SK-N-SH (cell line): ENCODE data around the gene CCDC30. TPM values are rescaled to one million over a fixed set of nuclear protein-coding genes. Genes with fewer than 3 reads are reported as not detected.

Experiments
- CTCF ChIA-PET: fragments of 300-600, 350-600 bp; formaldehyde crosslinking; extraction: SDS; loops from one replicate; lab custom pipeline; 2021; lab: Yijun Ruan, JAX
- POLR2A ChIA-PET: fragments of 350-600 bp; sonication (Branson Sonifier 250); formaldehyde crosslinking; extraction: SDS; loops from one replicate; lab custom pipeline; 2020; ENCODE audit warnings: antibody characterized with exemption, inconsistent platforms; lab: Yijun Ruan, JAX
- DNase-seq: peaks from one replicate; pipeline ENCODE4 v3.0.0; 2012
- H2AFZ ChIP-seq: fragments of 200-600 bp; sonication (generic); 2 replicates; pipeline ENCODE4 v1.8.1; 2016; ENCODE audit warnings: antibody characterized with exemption, mild to moderate bottlenecking, low read depth
- H3F3A ChIP-seq: fragments of 200-600 bp; sonication (generic); replicated peaks from 2 replicates; pipeline ENCODE3; 2016; ENCODE audit warnings: antibody characterized with exemption, mild to moderate bottlenecking; ENCODE audit not compliant: insufficient read depth
- H3K27ac ChIP-seq, 2 experiments: fragments of 200-500 bp in 1 of 2; fragments of 200-600 bp in 1 of 2; sonication (Bioruptor generic) in 1 of 2; sonication (generic), shearing (Covaris generic) in 1 of 2; 2 replicates each; pipeline versions ENCODE4 v1.5.1 to v1.6.1; 2014 to 2016; ENCODE audit warnings: low read depth in 2 of 2, inconsistent platforms in 1 of 2, low read length in 1 of 2, mild to moderate bottlenecking in 1 of 2, mixed read lengths in 1 of 2
- H3K27me3 ChIP-seq: fragments of 200-600 bp; sonication (generic), shearing (Covaris generic); 2 replicates; pipeline ENCODE4 v1.6.1; 2016; ENCODE audit warnings: mixed run types; ENCODE audit not compliant: insufficient read depth
- H3K36me3 ChIP-seq, 2 experiments: fragments of 200-500 bp in 1 of 2; fragments of 200-600 bp in 1 of 2; sonication (Bioruptor generic) in 1 of 2; sonication (generic) in 1 of 2; replicated peaks in 1 of 2; 2 replicates each; pipeline versions ENCODE3 to v1.5.1; 2014 to 2016; ENCODE audit warnings: low read length in 1 of 2, mild to moderate bottlenecking in 1 of 2; ENCODE audit not compliant: insufficient read depth in 2 of 2, control insufficient read depth in 1 of 2
- H3K4me1 ChIP-seq, 2 experiments: fragments of 200-500 bp in 1 of 2; fragments of 200-600 bp in 1 of 2; sonication (Bioruptor generic) in 1 of 2; sonication (generic), shearing (Covaris generic) in 1 of 2; 2 replicates each; pipeline versions ENCODE4 v1.5.1 to v1.6.1; 2014 to 2016; ENCODE audit warnings: low read depth in 1 of 2, low read length in 1 of 2, mixed run types in 1 of 2; ENCODE audit not compliant: insufficient read depth in 2 of 2, control insufficient read depth in 1 of 2
- H3K4me2 ChIP-seq: fragments of 200-600 bp; sonication (generic), shearing (Covaris generic); 2 replicates; pipeline ENCODE4 v1.6.1; 2017; ENCODE audit warnings: mixed run types
- H3K4me3 ChIP-seq, 2 experiments: fragments of 200-500 bp in 1 of 2; fragments of 200-600 bp in 1 of 2; sonication (Bioruptor generic) in 1 of 2; sonication (generic), shearing (Covaris generic) in 1 of 2; 2 replicates each; pipeline versions ENCODE4 v1.5.1 to v1.8.1; 2014 to 2016; ENCODE audit warnings: low read depth in 2 of 2, inconsistent platforms in 1 of 2, low read length in 1 of 2, mild to moderate bottlenecking in 1 of 2, mixed read lengths in 1 of 2, moderate library complexity in 1 of 2
- H3K79me2 ChIP-seq: fragments of 200-600 bp; sonication (generic); 2 replicates; pipeline ENCODE4 v1.8.1; 2017; ENCODE audit warnings: mild to moderate bottlenecking; ENCODE audit not compliant: insufficient read depth
- H3K9ac ChIP-seq: fragments of 200-600 bp; sonication (generic); 2 replicates; pipeline ENCODE4 v1.6.1; 2017; ENCODE audit warnings: mixed run types
- H3K9me2 ChIP-seq: fragments of 200-600 bp; sonication (generic); 2 replicates; pipeline ENCODE4 v1.6.1; 2017; ENCODE audit warnings: mixed run types
- H3K9me3 ChIP-seq: fragments of 200-600 bp; sonication (generic); 2 replicates; pipeline ENCODE4 v1.6.1; 2017; ENCODE audit warnings: mixed run types, mild to moderate bottlenecking, moderate library complexity
- H4K20me1 ChIP-seq: fragments of 200-600 bp; sonication (generic); 2 replicates; pipeline ENCODE4 v1.6.1; 2017; ENCODE audit warnings: mild to moderate bottlenecking, mixed run types; ENCODE audit not compliant: insufficient read depth
- EZH2phosphoT487 ChIP-seq: fragments of 200-600 bp; sonication (generic); IDR thresholded peaks from 2 replicates; pipeline ENCODE4 v1.6.1; 2017; ENCODE audit warnings: low read depth, mixed run types, mild to moderate bottlenecking, antibody characterized with exemption, moderate library complexity, borderline replicate concordance
- FOXJ3 ChIP-seq: sonication (generic); formaldehyde crosslinking; IDR thresholded peaks from 2 replicates; pipeline ENCODE4 v1.5.1; 2020; ENCODE audit warnings: mild to moderate bottlenecking, missing genetic modification reagents
- MXI1 ChIP-seq: IDR thresholded peaks from 2 replicates; pipeline ENCODE4 v1.6.1; 2012; ENCODE audit warnings: mild to moderate bottlenecking, low read depth, low read length, improper control_type of control experiment
- NFIC ChIP-seq: IDR thresholded peaks from 2 replicates; pipeline ENCODE4 v1.4.0; 2012; ENCODE audit warnings: borderline replicate concordance
- POLR2AphosphoS5 ChIP-seq: IDR thresholded peaks from 2 replicates; pipeline ENCODE4 v1.6.1; 2012; ENCODE audit warnings: low read depth, low read length
- RAD21 ChIP-seq: IDR thresholded peaks from 2 replicates; pipeline ENCODE4 v1.6.1; 2012; ENCODE audit warnings: mild to moderate bottlenecking, low read length
- RCOR1 ChIP-seq: fragments of 150-350 bp; IDR thresholded peaks from 2 replicates; pipeline ENCODE4 v1.6.1; 2017; ENCODE audit warnings: antibody characterized with exemption, low read length
- RFX5 ChIP-seq: IDR thresholded peaks from 2 replicates; pipeline ENCODE4 v1.6.1; 2012; ENCODE audit warnings: mild to moderate bottlenecking, improper control_type of control experiment, low read length
- SIN3A ChIP-seq: IDR thresholded peaks from 2 replicates; pipeline ENCODE4 v1.6.1; 2012; ENCODE audit warnings: low read depth, mild to moderate bottlenecking, low read length, moderate library complexity, borderline replicate concordance
- TAF1 ChIP-seq: IDR thresholded peaks from 2 replicates; pipeline ENCODE4 v1.6.1; 2012; ENCODE audit warnings: low read depth, mild to moderate bottlenecking, low read length, moderate library complexity, borderline replicate concordance
- TCF12 ChIP-seq: IDR thresholded peaks from 2 replicates; pipeline ENCODE4 v1.4.0; 2012
- TEAD4 ChIP-seq: IDR thresholded peaks from 2 replicates; pipeline ENCODE4 v1.4.0; 2012; ENCODE audit warnings: mild to moderate bottlenecking, borderline replicate concordance; ENCODE audit not compliant: insufficient read depth
- YY1 ChIP-seq: IDR thresholded peaks from 2 replicates; pipeline ENCODE4 v1.4.0; 2012; ENCODE audit warnings: low read depth, mild to moderate bottlenecking
- ZBTB33 ChIP-seq: IDR thresholded peaks from 2 replicates; pipeline ENCODE4 v1.4.0; 2012; ENCODE audit warnings: low read depth, borderline replicate concordance
- WGBS: methylation state at CpG from one replicate; pipeline ENCODE4 v1.1.6; 2017; ENCODE audit warnings: low lambda C conversion rate; 5-methylcytosine and 5-hydroxymethylcytosine counted together
- polyA plus RNA-seq, 3 experiments: library from polyadenylated mRNA; depleted of rRNA; stranded (reverse); fragments of >200 nt; gene quantifications; 2 replicates each; pipeline ENCODE4 v1.2.3, GENCODE V29; 2012
- TF ChIP-seq, protein P1 (sequence below): fragments of 150-350 bp; IDR thresholded peaks from 2 replicates; pipeline ENCODE4 v1.6.1; 2016; ENCODE audit warnings: mild to moderate bottlenecking, low read depth, low read length
- TF ChIP-seq, protein P2 (sequence below): fragments of 150-350 bp; IDR thresholded peaks from 2 replicates; pipeline ENCODE4 v1.6.1; 2017; ENCODE audit warnings: antibody characterized with exemption, low read length, low read depth, borderline replicate concordance
- TF ChIP-seq, protein P3 (sequence below): fragments of 200-600 bp; sonication (generic); IDR thresholded peaks from 2 replicates; pipeline ENCODE4 v1.6.1; 2017; ENCODE audit warnings: antibody characterized with exemption, mild to moderate bottlenecking, moderate library complexity

The CCDC30 gene
- polyA plus RNA-seq, 1 of the 3 experiments (the other 2 are of a cell fraction) = 0.94 TPM

- TF ChIP-seq, protein P1, sequence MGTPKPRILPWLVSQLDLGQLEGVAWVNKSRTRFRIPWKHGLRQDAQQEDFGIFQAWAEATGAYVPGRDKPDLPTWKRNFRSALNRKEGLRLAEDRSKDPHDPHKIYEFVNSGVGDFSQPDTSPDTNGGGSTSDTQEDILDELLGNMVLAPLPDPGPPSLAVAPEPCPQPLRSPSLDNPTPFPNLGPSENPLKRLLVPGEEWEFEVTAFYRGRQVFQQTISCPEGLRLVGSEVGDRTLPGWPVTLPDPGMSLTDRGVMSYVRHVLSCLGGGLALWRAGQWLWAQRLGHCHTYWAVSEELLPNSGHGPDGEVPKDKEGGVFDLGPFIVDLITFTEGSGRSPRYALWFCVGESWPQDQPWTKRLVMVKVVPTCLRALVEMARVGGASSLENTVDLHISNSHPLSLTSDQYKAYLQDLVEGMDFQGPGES = no peak
- no peak for TF ChIP-seq RCOR1
- no peak for TF ChIP-seq POLR2AphosphoS5
- no peak for TF ChIP-seq ZBTB33
- TF ChIP-seq RFX5 = no peak
- no peak for TF ChIP-seq SIN3A
- no peak for TF ChIP-seq YY1
- TF ChIP-seq NFIC = no peak
Measured at GRCh38 chr1:42586016-42586415, 122.9 kb downstream of the CCDC30 start (continued).

GRCh38 chr1:42587753-42588152 lies 124.7 kb downstream of the CCDC30 start:
- no peak overlapping the region for H3K4me3 ChIP-seq
- H4K20me1 ChIP-seq = no peaks in the 10 kb centered on the region
- H3K27ac ChIP-seq = no peak overlapping the region
- TF ChIP-seq TCF12 (no peak), MXI1 (no peak), RFX5 (no peak), TAF1 (no peak), ZBTB33 (no peak), NFIC (no peak), RAD21 (no peak), FOXJ3 (CRISPR knock-in tag) (no peak), EZH2phosphoT487 (no peak), TEAD4 (no peak)
- TF ChIP-seq, protein P2, sequence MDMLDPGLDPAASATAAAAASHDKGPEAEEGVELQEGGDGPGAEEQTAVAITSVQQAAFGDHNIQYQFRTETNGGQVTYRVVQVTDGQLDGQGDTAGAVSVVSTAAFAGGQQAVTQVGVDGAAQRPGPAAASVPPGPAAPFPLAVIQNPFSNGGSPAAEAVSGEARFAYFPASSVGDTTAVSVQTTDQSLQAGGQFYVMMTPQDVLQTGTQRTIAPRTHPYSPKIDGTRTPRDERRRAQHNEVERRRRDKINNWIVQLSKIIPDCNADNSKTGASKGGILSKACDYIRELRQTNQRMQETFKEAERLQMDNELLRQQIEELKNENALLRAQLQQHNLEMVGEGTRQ = no peak
- TF ChIP-seq, protein P3, sequence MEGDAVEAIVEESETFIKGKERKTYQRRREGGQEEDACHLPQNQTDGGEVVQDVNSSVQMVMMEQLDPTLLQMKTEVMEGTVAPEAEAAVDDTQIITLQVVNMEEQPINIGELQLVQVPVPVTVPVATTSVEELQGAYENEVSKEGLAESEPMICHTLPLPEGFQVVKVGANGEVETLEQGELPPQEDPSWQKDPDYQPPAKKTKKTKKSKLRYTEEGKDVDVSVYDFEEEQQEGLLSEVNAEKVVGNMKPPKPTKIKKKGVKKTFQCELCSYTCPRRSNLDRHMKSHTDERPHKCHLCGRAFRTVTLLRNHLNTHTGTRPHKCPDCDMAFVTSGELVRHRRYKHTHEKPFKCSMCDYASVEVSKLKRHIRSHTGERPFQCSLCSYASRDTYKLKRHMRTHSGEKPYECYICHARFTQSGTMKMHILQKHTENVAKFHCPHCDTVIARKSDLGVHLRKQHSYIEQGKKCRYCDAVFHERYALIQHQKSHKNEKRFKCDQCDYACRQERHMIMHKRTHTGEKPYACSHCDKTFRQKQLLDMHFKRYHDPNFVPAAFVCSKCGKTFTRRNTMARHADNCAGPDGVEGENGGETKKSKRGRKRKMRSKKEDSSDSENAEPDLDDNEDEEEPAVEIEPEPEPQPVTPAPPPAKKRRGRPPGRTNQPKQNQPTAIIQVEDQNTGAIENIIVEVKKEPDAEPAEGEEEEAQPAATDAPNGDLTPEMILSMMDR = no peak
- no peaks in the 10 kb centered on the region for H3K27me3 ChIP-seq
- H3K4me2 ChIP-seq = no peak overlapping the region
- H3K9ac ChIP-seq = no peak overlapping the region
- H2AFZ ChIP-seq = no peak overlapping the region
- 79% methylated on average over 2 of the region's 2 CpGs for WGBS
- H3K4me1 ChIP-seq = no peaks in the 10 kb centered on the region
- no peaks in the 10 kb centered on the region for H3K36me3 ChIP-seq
- peaks cover 7% of the 10 kb centered on the region; the same call in 1 of the 2 replicates for H3K9me3 ChIP-seq
- ChIA-PET POLR2A (no interaction called here), CTCF (interaction anchor here (0.5 to 2.7 kb wide), 2 partner anchors 134 to 159 kb away, joined by 3 to 6 read pairs; no protein-coding TSS in a partner anchor)
- no peaks in the 10 kb centered on the region for H3K9me2 ChIP-seq
- no peak for DNase-seq
- no peaks in the 10 kb centered on the region for H3K79me2 ChIP-seq
- H3F3A ChIP-seq = no peaks in the 10 kb centered on the region
